NCI-H774 (cell line): ENCODE results near the gene VEPH1.

ENCODE experiments used
- DNase-seq: peaks from one replicate; lab custom pipeline; 2025; lab: John Stamatoyannopoulos, UW

The VEPH1 gene

DNA sequence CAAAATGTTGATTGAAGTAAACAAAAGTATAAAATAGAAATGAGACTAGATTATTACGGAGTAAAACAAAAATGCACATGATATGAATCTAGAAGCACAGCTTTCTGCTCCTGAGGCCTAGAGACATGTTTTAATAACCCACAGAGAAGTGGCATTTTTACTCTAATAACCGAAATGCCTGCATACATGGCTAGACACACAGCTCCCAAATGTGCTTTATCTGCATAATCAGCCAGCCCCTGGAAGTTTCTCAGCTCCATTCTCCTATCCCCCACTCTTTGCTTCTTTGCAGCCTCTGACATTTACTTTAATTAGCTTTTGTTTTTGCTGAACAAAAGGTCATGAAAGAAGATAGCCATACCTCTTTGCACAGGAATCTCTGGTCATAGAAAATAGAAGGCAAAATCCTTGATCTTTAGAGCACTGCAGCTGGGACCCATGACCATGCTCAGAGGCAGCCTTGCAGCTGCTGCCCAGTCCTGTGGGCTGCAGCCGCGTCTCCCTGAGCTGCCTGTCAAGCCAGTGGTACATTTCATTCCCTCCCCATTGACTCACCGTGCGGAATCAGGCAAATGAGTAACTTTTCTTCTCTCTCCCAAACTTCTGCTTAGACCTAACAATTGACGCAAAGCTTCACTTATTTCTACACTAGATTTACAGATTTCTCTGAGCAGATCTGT lies at the start of gene VEPH1:
VEPH1 (minus strand) TSS at position 501 of the 680 bp plus-strand sequence. CDS start 8,067 bp downstream, outside the sequence.
- no peak for DNase-seq

DNA sequence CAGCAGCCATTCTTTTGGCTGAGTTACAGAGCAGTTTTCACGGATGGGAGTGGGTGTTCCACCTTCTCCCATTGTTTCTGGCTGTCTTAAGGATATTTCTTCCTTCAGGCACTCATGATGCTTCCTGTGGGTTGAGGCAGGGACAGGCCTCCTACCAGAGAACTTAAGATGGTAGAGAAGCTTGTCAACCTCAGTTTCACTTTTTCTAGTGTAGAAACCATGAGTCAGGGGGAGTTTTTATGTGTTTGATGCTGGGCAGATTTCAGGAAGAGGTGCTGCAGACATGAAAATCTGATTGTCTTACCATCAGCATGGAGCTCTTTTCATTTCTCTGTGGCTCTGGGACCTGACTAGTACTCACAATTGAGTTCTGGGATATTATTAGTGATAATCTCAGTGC lies 48.7 kb upstream of the VEPH1 start:
- no peak for DNase-seq

DNA sequence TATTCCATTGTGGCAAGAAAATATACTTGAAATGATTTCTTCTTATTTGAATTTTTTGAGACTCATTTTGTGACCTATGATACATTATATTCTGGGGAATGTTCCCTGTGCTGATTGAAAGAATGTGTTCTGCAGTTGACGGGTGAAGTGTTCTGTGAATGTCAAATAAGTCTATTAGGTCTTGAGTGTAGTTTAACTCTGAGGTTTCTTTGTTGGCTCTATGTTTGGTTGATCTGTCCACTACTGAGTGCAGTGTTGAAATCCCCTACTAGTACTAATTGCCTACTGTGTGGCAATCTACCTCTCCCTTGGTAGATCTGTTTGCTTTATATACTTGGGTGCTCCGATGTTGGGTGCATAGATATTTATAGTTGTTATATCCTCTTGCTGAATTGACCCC lies 46.3 kb upstream of the VEPH1 start:
- DNase-seq: no peak

DNA sequence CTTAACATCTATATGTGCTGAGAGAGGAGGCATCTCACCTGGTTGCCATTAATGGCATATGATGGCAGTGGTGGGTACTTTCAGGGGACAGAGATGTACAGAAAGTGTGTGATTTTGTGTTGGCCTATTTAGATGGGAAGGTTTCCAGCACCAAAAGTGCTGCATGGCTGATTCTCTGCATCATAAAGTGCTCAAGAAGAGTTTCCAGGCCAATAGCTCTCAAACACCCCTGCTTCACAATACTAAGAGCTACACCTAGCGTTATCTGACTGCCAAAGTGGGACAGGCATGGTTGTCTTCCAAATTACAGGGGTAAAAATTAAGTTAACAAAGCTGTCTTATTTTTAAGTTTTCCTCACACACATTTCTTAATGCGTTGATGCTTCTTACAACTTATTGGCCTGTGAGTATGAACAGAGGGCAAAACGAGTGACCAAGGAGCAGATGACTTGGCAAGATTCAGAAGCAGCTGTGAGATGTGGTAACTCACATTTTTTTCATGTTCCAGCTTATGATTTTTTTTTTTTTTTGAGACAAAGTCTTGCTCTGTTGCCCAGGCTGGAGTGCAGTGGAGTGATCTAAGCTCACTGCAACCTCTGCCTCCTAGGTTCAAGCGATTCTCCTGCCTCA lies 41.4 kb upstream of the VEPH1 start:
- no peak for DNase-seq

DNA sequence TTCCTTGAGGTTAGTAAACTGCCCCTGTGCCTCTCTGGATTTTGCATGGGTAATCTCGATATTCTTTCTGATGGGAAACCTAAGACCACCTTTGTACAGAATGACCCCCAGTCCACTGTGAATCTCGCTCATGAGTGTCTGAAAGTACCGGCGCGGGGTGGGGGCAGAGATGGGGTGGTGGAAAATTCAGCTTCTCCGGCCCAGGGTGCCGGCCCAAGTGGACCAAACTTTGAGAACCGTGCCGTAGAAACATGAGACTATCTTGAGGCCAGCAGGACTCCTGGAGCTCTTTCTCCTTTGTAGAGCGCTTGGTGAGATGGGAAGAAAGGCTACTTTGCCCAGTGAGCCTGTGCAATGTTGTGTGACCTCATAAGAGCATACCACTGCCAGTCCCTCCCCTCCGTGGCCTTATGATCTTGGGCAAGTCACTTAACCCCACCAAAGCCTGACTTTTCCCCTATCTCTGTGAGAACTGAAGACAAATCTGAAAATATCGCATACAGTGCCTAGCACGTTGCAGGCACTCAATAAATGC lies 40.4 kb upstream of the VEPH1 start:
- no peak for DNase-seq

DNA sequence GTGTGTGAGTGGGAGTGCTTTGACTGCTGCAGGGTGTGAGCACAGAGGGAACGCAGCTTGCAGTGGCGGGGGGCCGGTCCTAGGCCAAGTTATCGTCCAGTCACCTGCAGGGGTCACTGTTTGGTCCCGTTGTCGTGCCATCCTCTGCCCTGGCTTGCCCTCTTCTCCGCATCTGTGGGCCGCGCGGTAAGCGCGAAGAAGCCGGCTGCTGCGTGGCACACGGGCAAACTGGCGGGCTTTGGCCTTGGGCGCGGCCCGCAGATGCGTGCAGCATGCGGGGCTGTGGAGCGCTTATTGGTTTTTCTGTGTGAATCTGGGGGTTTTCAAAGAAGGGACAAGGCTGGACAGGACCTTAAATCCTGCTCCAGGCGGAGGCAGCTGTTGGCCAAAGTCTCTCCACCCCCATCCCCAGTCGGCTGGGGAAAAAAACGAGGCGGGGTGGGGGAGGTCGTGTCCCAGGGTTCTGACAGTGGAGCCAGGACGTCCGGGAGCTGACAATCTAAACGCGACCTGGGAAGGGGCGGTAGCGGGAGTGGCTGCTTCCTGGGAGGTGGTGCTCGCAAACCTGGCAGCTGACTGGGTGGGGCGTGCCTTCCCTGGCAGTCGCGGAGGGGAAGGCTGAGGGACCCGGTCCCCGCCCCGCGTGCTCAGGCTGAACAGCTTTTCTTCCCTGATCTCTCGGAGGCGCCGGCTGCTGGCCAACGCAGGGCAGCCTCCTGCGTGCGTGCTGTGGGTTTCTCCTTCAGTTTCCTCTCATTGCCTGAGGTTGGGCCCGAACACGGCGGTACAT lies 39.7 kb upstream of the VEPH1 start:
- DNase-seq: no peak

DNA sequence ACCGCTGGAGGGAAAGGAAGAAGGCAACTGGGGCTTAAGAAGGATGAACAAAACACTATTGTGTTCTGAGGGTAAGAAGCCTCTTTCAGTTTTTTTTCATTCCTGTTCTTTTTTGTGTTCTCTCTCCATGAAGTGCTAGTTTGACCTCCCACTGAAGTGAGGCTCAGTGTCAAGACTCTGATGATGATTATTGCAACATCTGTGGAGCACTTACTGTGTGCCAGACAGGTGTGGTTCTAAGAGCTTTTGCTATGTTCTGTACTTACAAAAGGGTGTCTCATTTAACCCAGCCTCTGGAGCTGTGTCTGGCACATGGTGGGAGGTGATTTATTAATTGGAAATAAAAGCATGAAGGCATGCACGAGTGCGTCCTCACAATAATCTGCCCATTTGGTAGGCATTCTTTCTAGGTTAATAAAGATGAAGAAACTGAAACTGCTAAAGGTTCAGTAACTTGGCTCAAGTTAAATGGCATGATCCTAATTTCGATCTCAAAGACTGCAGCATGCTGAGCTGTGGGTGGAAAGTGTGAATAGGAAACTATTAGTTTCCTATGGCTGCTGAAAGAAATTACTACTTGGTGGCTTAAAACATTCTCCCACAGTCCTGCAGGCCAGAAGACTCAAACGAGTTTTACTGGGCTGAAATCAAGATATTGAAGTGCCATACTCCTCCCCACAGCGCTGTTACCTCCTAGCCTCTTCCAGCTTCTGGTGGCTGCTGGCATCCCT lies 38.5 kb upstream of the VEPH1 start:
- no peak for DNase-seq

DNA sequence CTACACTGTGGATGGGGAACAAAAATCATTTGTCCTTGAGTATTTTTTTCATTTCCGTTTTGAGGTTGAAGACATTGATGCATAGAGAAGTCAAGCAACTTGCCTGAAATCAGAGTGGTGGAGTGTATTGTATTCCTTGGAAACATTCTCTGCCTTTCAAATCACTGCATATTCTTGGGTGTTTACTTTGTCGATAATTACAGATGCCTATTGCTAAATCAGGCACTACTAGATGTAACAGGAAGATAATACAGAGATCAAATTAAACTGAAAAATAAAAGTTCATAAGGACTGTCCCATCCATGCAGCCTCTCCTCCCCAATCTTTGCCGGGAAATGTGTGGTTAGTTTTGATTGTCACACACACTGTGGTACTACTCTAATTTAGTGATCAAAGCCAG lies 37.4 kb upstream of the VEPH1 start:
- DNase-seq: no peak

DNA sequence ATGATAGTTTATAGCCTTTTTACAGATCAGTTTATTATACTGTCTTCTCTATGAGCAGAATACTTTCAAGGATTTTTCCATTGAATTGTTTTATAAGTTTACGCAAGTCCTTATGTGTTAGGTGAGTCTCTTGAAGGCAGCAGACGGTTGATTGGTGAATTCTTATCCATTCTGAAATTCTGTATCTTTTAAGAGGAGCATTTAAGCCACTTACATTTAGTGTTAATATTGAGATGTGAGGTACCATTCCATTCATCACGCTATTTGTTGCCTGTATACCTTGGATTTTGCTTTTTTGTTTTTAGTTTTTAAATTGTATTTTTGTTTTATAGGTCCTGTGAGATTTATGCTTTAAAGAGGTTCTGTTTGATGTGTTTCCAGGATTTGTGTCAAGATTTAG lies 32.5 kb upstream of the VEPH1 start:
- DNase-seq: no peak

DNA sequence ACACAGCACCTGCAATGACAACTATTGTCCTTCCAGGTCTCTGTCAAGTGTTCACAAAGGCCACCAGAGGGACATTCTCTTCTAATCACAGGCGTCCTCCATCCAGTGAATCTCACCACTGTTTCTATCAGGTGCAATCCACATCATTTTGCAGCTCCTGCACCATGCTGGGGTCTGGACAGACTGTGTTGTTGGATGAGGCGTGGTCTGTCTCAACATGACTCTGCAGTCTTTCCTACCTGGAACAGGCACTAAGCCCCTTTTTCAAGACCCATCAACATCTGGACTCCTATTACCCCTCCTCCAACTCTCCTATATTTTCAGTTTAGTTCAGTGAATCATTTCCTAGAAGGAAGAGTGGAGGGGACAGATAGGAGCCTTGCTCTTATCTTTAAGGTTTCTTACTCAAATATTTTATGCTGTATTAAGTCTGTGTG lies 31.5 kb upstream of the VEPH1 start:
- no peak for DNase-seq

DNA sequence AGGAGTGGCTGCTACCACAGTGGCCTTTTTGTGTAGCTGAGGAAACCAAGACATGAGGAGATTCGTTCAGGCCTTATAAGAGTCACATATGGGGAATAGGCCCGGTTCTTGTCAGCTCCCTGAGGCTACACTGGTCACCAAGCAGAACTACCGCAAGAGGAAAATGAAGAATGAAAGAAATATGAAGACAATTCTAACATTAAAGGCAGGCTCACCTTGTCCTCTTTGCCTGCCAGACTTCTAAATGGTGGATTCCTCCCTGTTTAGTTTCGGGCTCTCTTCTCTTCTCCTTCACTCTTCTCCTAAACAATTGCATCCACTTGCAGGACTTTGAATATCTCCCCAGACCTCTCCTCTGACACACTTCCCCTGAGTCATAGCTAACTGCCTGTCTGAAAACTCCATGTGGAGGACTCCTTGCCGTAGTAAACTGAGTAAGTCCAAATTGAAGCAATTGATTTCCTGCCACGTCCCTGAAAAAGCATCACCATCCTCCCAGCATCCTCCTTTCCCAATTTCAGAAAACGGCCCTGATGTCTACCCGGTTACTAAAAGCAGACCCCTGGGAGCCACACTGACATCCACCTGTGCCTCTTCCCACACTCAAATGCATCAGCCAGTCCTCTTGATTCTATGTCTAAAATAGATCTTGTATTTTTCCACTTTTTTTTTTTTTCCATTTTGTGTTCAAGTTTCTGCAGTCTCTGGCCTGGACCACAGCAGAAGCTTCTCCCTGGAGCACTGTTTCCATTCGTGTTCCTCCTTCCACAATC lies 30.3 kb upstream of the VEPH1 start:
- DNase-seq: no peak

DNA sequence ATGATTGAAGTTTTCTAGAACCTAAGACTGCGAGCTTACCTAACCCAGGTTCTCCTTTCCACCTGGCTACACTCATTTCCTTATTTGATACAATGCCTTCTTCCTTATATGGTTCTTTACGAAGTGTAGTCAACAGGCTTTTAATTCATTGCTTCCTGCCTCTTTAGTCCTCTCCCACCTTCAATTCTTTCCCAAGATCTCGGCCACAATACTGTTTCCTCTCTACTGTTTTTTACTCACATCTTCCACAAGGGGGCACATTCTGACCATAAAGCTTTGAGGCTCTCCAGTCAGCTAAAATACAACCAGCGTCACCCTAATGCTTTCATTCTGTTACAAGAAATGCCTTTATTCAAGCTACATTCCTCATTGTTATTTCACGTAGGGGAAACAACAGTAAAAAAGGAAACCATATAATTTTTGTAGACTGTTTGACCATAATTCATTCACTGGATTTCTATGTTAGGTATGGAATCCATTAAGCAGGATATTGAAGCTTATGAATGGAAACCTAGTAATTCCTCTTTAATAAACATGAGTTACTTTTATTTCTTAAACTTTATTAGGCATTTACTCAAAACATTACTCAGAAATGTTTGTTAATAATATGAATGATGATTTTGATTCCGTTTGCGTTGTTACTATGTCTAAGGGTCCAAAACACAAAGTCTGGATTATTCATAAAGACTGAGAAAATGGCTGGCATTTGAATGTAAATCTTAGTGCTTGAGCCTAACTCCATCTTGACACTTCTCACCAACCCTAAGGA lies 29.5 kb upstream of the VEPH1 start:
- peak; percentile 52 for DNase-seq

DNA sequence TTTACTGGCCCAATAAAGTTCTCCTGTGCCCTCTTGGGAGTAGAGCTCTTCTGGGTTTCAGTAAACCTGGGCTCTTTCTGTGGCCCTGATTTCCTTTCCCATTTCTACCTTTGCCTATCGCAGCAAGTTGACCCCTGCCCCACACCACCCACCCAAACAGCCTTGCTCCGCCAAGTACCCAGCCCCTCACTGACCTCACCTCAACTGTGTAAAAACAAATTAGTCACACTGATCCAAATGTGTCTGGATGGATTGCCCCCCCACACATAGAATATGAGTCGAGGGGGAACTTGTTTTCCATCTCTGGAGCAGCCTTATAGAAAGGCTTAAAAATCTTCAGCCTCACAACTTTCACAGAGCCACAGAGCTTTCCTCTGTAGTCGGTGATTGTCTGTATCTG lies 28.6 kb upstream of the VEPH1 start:
- no peak for DNase-seq

DNA sequence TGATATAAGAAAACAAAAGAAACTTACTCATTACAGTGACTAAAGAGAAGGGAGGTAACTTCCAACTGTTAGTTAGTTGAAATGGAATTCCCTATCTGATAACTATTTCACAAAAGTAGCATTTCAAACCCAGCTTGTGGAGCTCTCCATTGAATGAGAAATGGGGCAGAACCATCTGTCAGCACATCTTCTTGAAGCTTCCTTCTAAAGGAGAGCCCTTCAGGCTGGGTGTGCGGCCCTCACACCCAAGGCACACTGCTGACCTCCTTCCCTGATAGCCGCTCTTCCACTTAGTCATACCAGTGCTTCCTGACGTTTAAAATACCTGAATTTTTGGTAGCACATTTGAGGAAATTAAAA lies 28.1 kb upstream of the VEPH1 start:
- DNase-seq: no peak

DNA sequence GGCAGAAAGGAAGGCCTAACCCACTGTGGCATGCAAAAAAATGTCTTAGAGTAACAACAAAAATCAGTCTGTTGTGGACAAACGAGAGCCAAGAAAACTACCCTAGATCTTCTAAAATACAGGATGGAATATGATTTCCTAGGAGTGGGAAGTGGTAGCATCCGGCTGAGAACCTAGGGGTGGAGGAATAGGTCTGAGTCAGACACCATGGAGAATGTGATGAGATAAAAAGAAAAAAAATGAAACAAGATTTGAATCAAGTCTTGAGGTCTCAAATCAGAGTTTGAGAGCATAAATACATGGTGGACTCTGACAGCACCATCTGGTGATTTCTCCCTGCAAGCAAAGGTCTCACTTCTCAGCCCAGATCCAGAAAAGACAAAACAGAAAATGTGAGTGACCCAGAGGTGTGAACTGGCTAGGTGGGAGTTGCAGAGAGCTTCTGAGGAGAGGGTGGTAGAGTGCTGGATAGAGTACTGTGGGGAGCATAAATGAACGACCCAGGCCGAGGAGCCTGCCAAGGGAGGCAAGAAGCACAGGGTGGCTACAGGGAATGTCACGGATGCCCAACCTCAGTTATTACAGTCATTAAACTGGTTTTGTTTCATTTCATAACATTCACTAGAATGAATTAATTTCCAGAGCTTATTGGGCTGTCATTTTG lies 27.6 kb upstream of the VEPH1 start:
- DNase-seq: no peak

DNA sequence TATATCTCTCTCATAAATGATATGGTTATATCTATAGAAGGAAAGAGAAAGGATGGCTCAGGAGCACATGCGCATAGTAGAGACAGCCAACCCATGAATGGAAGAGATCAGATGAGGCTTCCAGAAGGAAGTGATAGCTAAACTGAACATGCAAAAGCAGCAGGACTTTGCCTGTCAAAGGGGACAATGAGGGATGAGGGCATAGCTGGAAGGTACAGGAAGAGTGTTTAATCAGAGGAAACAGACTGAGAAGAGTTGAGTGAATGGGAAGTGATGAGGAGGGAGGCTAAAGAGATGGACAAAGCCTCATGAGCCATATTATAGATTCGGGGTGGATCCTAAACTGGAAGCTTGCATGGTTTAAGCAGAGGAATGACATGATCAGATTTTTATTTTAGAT lies 26.5 kb upstream of the VEPH1 start:
- no peak for DNase-seq

DNA sequence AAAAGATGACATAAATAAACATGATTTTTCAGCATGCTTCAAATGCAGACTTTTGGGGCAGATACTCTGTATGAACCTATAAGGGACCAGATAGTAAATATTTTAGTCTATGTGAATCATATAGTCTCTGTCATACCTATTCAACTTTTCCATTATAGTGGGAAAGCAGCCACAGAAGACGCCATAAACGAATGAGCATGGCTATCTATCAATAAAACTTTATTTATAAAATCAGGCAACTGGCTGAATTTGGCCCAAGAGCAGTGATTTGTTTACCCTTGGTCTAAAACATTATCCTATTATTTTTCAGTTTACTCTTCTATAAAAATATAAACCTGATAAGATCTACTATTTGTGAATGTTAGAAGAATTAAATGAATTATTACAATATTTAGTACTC lies 25.9 kb upstream of the VEPH1 start:
- no peak for DNase-seq

DNA sequence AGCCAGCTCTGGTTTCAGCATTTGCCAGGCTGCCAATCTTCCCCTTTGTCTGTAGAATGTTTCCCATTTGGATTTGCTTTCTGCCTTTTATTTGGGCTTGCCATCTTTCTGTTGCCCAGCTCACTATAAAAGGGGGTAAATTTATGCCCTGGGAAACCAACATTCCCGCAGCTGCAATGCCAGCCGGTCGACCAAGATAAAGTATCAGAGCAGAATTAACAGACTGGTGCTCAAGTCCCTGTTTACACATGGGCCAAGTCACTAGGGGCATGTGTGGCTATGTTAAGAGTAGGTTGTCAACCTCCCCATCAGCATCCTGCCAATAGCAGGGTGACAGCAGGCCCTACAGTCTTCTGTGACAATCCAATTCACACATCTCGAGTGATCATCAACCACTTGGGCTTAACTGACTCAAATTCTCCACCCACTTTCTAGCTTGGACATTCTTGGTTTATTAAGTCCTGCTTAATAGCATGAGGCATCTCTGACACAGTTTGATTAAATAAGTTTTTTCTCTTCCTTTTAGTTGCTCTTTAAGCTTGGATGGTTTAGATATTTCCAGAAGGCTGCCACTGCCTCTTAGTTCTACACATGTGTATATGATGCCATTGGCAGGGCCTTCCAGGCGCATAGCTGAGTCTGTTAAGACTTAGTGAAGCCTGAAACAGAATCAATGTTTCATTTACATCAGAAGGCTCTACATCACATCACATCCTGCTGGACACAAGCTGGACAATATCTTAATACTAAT lies 24.1 kb upstream of the VEPH1 start:
- no peak for DNase-seq

DNA sequence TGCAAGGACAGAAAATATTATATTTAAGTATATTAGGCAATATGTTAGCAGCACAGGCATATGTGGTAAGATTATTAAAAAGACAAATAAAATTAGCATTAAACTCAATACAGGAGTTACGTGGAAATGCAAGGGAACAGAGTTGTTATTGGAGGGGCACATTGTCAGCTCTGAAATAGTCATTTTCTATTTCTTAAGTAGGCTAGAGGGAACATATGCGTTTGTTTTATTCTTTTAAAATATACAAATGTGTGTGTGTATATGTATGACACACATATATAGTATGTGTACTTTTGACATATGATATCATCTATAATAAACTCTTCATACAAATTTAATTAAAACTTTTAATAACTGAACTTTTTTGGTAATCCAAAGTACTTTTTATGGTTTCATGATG lies 22.8 kb upstream of the VEPH1 start:
- no peak for DNase-seq

DNA sequence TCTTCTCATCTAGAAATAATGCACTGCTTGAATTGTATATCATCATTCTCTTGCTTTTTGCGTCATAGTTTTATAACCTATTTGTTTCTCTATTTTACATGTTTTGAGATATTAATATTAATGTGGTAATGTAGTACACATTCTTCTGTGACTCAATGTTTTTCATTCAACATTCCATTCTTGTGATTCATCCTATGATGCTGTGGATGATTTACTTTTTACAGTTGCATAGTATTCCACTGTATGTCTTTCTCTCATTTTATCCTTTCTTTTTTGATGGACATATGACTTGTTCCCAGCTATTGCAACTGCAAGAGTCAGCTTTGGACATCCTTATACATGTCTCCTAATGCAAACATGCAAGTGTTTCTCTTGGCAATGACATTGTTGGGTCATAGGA lies 20.6 kb upstream of the VEPH1 start:
- DNase-seq: no peak
